OCI-LY7 (cell line): Measurements from ENCODE around the gene BCS1L.

Experiments used
- EZH2phosphoT487 ChIP-seq: fragments of 200-600 bp; sonication (generic); IDR thresholded peaks from 2 replicates; pipeline ENCODE4 v1.6.1; 2018; ENCODE audit warnings: low read depth, borderline replicate concordance, mild to moderate bottlenecking, mixed run types, antibody characterized with exemption, low read length, moderate library complexity, mixed read lengths
- TF ChIP-seq, protein P1 (sequence below): fragments of 200-600 bp; sonication (generic); conservative IDR thresholded peaks from 2 replicates; pipeline ENCODE4 v1.5.1; 2014; ENCODE audit warnings: mild to moderate bottlenecking, antibody characterized with exemption, low read length, moderate library complexity, mixed read lengths

DNA sequence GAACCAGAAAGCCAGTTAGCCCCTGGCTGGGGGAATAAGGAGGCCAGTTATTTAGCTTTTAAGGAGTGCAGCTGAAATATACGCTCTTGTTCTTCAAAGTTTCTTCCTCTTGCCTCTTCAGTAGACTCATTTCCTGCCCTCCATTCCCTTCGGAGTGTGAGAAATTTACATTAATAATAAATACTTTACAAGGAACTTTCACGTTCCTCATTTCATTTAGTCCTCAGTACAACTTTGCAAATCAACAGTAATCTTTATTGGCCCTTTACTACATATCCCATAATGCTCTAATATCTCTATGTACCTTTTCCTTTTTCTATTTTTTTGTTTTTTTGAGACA is 36.1 kb upstream of the BCS1L start:
- TF ChIP-seq, protein P1, sequence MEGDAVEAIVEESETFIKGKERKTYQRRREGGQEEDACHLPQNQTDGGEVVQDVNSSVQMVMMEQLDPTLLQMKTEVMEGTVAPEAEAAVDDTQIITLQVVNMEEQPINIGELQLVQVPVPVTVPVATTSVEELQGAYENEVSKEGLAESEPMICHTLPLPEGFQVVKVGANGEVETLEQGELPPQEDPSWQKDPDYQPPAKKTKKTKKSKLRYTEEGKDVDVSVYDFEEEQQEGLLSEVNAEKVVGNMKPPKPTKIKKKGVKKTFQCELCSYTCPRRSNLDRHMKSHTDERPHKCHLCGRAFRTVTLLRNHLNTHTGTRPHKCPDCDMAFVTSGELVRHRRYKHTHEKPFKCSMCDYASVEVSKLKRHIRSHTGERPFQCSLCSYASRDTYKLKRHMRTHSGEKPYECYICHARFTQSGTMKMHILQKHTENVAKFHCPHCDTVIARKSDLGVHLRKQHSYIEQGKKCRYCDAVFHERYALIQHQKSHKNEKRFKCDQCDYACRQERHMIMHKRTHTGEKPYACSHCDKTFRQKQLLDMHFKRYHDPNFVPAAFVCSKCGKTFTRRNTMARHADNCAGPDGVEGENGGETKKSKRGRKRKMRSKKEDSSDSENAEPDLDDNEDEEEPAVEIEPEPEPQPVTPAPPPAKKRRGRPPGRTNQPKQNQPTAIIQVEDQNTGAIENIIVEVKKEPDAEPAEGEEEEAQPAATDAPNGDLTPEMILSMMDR, result no peak
- no peak for TF ChIP-seq EZH2phosphoT487
